GM12875 (cell line): Measurements from ENCODE around the gene SLC29A1.

ENCODE experiments used
- H3K4me3 ChIP-seq: one replicate; pipeline ENCODE4 v1.5.1; 2011; ENCODE audit warnings: low read depth, low read length, control low read depth
- TF ChIP-seq, protein P1 (sequence below): IDR thresholded peaks from 2 replicates; pipeline ENCODE4 v1.5.1; 2011; ENCODE audit warnings: low read depth, mild to moderate bottlenecking, control low read depth, inconsistent platforms, low read length, moderate library complexity, borderline replicate concordance; ENCODE audit not compliant: insufficient read depth

SLC29A1 gene

DNA sequence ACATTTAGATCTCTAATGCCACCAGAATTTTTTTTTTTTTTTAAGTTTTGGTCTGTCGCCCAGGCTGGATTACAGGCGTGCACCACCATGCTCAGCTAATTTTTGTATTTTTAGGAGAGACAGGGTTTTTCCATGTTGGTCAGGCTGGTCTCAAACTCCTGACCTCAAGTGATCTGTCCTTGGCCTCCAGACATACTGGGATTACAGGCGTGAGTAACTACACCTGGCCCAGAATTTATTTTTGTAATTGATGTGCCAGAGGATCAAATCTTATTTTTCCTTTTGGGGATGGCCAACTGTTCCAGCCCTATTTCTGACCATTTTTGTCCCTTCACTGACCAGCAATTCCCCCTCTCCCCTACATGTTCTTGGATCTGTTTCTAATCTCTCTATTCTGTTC is 24.7 kb upstream of the SLC29A1 start:
- no peak overlapping the region for H3K4me3 ChIP-seq
- TF ChIP-seq, protein P1, sequence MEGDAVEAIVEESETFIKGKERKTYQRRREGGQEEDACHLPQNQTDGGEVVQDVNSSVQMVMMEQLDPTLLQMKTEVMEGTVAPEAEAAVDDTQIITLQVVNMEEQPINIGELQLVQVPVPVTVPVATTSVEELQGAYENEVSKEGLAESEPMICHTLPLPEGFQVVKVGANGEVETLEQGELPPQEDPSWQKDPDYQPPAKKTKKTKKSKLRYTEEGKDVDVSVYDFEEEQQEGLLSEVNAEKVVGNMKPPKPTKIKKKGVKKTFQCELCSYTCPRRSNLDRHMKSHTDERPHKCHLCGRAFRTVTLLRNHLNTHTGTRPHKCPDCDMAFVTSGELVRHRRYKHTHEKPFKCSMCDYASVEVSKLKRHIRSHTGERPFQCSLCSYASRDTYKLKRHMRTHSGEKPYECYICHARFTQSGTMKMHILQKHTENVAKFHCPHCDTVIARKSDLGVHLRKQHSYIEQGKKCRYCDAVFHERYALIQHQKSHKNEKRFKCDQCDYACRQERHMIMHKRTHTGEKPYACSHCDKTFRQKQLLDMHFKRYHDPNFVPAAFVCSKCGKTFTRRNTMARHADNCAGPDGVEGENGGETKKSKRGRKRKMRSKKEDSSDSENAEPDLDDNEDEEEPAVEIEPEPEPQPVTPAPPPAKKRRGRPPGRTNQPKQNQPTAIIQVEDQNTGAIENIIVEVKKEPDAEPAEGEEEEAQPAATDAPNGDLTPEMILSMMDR, result no peak

DNA sequence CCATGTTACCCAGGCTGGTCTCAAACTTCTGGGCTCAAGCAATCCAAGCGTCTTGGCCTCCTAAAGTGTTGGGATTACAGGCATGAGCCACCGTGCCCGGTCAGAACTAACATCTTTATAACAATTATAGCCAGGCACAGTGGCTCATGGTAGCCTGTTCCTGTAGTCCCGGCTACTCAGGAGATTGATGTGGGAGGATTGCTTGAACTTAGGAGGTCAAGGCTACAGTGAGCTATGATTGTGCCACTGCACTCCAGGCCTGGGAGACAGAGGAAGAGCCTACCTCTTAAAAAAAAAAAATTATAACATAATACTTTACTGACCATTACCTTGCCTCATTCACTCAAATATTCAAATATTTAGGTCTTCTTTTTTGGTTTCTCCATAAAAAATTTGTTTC is 23.5 kb upstream of the SLC29A1 start:
- no peak overlapping the region for H3K4me3 ChIP-seq
- TF ChIP-seq, protein P1, result no peak

DNA sequence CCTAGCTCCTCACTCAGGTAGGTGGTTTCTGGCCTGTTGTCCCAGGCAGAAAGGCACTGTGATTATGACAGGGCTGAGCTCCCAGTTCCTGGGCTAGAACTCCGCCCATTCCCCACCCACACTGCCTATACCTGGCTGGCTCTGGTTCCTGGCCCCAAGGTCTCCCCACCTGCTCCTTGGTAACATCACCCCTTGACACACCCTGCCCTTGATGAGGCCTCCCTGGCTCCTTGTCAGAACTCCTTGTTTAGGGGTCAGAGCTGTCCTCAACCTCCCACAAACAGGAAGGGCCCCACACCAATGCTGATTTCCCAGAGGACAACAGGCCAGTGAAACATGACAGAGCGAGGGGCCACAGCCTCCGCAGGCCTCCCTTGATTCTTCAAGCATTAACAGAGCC is 22.2 kb upstream of the SLC29A1 start:
- H3K4me3 ChIP-seq, result no peak overlapping the region
- TF ChIP-seq, protein P1, result no peak

DNA sequence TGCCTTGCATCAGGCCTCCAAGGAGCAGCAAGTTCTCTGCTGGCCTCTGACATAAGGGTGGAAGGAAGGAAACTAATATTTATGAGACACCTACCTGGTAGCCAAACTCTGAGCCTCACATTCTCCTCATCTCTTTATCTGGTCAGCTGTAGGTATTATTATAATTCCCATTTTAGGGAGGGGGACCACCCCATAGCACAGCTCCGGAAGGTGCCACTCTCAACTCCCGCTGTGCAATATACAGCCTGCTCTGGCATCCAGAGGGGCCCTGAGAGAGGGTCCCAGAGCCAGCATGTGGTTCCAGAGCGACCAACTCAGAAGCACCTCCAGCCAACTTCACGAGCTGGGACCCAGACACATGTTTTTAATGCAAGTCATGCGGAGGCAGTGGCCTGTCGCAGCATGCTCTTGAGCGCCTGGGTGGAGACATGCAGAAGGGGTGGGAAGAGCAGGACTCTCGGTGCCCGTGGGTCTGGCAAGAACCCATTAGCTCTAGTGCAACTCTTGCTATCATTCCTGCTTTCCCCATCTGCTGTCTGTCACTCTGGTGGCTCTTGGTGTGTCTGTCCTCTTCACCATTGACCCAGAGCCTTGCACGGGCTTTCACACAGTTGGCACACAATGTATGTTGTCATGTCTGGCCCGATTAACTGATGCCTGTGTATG is 21.6 kb upstream of the SLC29A1 start:
- H3K4me3 ChIP-seq, result no peak overlapping the region
- TF ChIP-seq, protein P1, result no peak

DNA sequence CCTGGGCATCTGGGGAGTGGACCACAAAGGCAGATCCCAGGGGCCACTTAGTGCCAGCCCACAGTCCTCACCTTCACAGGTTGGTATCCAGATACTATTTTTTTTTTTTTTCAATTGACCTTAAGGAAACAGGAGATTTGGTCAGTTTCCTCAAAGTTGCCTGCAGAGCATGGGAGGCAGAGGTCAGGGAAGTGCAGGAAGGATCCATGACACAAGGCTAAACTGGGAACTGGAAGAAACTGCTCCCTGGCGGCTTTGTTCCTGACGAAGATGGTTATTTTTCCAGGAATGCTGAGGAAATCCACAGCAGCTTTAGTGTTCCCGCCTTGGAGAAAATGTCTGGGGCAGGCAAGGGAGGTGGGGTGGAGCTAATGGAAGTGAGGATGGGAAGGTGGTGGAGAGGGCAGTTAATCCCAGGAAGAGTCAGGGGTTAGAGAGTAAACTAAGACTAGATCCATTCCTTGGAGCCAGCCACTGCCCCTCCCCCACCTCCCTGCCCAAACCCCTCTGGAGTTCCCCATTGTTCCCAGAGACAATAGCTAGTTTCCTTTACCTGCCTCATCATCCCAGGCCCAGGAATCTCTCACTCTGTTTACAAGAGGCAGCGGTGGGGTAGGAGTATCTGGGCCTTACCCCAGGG is 20.9 kb upstream of the SLC29A1 start:
- no peak overlapping the region for H3K4me3 ChIP-seq
- TF ChIP-seq, protein P1, result no peak

DNA sequence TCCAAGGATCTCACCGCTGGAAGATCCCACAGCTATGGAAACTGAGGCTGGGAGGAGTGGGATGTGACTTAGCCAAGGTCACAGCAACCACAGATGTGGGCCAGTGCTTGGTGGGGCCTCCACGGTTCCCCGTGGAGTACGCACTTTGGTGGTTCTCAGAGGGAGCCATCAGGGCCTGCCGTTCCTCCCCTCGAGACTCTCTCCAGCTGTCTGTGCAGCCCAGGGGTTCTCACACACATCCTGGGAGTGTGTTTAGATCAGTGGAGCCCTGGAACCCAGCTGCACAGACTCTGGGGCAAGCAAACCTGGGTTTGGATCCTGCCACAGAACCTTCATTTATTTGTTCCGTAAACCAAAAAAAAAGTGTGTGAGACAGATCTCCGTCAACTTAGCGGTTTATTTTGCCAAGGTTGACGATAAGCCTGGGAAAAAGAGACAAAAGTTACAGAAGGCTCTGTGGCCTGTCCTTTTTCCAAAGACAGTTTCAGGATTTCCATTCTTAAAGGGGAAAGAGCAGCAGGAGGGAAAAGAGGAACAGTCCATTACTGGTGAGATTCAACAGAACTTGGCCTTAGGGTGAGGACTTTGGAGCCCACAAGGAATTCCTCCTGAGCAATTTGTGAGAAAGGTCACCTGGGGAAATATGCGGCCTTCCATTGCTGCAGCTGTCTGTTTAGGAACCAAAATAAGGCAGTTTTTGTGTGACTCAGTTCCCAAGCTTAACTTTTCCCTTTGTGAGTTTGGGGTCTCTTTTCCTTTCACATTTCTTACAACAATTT is 20.2 kb upstream of the SLC29A1 start:
- TF ChIP-seq, protein P1, result no peak
- no peak overlapping the region for H3K4me3 ChIP-seq
